ENCODE data around the gene MCM9.
"Not testable (repeated sequence)": the region's sequence is repeated elsewhere in the genome, so short reads cannot be mapped to it uniquely, and the experiment has no call there.

The MCM9 gene

GRCh38 chr6:118893064-118893806 lies 41.7 kb downstream of the MCM9 start:
- DNase-seq: peak; percentile 90

GRCh38 chr6:118892355-118892991 lies 42.5 kb downstream of the MCM9 start:
- DNase-seq: no peak

DNA sequence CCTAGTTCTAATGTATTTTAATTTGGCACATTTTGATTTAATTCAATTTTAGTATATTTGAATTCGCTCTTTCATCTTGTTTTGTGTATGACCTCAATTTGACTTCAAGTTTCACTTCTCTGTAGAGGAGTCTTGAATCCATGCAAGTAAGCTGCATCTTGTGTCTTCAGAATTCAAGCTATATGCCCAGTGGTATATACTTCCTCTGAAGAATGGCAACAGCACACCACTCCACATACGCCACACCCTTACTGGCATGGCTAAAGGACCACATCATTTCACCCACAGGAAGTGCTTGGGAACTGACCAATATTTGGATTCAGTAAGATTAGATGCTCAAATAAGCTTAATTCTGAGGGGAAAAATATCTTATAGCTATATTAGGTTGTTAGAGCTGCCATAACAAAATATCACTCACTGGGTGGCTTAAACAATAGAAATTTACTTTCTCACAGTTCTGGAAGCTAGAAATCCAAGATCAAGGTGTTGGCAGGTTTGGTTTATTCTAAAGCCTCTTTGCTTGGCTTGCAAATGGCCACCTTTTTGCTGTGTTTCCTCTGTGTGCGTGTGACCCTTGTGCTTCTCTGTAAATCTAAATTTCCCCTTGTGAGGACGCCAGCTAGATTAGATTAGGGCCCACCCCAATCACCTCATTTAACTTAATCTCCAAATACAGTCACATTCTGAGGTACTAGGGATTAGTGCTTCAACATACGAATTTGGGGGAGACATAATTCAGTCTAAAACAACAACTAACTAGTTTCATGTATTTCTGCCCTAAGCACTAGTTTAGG lies 43.8 kb downstream of the MCM9 start:
- DNase-seq: no peak

DNA sequence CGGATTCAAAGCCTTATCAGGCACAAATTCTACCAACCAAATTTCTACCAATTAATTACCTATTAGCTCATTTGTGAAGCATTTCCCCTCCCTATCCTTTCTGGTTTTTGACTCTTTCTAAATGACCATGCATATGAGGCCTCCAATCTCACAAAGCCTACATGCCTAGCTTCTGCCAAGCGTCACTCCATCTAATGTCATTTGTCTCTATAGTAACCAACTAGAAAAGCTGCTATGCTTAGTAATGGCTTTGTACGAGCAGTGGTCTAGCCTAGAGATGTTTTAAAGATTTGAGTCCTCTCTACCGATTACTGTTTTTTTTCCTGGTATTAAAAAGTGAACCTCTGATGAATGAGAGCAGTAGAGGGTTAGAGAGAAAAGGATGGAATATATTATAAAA lies 45.8 kb downstream of the MCM9 start:
- DNase-seq: no peak

DNA sequence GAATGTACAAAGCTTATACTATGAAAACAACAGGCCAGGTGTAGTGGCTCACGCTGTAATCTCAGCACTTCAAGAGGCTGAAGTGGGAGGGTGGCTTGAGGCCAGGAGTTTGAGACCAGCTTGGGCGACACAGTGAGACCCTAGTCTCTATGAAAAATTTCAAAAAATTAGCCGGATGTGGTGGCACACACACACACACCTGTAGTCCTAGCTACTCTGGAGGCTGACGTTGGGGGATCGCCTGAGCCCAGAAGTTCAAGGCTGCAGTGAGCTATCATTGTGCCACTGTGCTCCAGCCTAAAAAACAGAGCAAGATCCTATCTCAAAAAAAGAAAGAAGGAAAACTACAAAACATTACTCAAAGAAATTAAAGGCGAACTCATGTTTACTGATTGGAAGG lies 48.3 kb downstream of the MCM9 start:
- no peak for DNase-seq

DNA sequence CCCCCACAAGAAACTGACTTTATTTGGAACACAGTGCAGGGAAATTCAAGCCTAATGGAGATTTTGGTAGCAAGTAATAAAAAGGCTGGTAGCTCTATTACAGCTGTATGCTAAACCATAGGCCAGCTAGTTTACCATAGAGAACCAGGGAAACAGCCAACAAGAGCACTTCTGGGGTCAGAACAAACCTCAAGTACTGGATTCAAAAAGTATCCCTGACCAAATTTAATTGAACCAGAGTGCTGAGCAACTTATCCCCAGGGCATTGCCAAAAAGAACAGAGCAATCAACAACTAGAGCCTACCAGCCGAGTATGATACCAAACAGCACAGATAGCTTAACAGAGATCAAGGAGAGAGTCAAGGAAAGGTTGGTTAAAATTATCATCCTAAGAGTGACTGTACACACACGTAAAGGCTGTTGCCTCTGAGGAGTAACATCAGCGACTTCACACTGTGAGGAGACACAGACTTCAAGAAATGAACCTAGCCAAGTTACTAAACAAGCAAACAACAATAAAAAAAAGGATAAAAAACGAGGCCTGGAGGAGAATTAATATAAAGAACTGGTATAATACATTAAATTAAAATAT lies 52.5 kb downstream of the MCM9 start:
- no peak for DNase-seq

- no peak for DNase-seq
Measured at GRCh38 chr6:118881440-118882313, 53.3 kb downstream of the MCM9 start.

DNA sequence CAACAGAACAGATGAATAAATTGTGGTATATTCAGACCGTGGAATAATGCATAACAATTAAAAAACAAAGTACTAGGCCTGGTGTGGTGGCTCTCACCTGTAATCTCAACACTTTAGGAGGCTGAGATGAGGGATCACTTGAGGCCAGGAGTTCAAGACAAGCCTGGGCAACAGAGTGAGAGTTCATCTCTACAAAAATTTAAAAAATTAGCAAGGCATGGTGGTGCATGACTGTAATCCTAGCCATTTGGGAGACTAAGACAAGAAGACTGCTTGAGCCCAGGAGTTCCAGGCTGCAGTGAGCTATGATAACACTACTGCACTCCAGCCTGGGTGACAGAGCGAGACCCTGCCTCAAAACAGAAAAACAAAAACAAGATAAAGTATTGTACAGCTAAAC lies 57.2 kb downstream of the MCM9 start:
- no peak for DNase-seq

GRCh38 chr6:118876814-118877213 lies 58.1 kb downstream of the MCM9 start:
- DNase-seq: no peak

GRCh38 chr6:118876198-118876597 lies 58.8 kb downstream of the MCM9 start:
- DNase-seq: no peak

DNA sequence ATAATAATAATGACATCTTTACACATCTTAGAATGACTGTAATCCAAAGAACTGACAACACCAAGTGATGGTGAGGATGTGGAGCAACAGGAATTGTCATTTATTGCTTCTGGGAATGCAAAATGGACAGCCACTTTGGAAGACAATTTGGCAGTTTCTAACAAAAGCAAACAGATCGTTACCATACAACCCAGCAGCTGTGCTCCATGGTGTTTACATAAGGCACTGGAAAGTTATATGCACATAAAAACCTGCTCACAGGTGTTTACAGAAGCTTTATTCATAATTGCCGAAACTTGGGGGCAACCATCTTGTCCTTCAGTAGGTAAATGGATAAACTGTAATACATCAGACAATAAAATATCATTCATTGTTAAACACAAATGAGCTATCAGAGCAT lies 59.3 kb downstream of the MCM9 start:
- DNase-seq: no peak

- DNase-seq: no peak
Measured at GRCh38 chr6:118873239-118873638, 61.7 kb downstream of the MCM9 start.

- no peak for DNase-seq
Measured at GRCh38 chr6:118872726-118873125, 62.2 kb downstream of the MCM9 start.

DNA sequence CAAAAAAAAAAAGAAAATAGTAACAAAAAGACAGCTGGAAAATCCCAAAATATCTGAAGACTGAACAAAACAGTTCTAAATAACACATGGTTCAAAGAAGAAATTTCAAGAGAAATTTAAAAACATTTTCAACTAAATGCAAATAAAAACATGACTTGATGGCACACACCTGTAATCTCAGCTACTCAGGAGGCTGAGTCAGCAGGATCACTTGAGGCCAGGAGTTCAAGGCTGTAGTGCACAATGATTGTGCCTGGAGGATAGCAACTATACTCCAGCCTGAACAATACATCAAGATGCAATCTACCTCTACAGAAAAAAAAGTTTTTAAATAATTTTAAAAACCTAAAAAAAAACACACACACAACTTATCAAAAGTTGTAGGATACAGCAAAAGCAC lies 62.6 kb downstream of the MCM9 start:
- DNase-seq: no peak

DNA sequence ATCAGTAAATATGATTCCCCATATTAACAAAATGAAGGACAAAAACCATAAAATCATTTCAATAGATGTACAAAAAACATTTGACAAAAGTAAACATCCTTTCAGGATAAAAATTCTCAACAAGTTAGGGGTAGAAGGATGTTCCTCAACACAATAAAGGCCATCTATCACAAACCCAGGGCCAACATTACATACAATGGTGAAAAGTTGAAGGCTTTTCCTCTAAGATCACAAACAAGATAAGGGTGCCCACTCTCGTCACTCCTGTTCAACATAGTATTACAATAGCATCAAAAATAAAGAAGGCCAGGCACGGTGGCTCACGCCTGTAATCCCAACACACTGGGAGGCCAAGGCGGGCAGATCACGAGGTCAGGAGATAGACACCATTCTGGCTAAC lies 63.6 kb downstream of the MCM9 start:
- DNase-seq: no peak

GRCh38 chr6:118869894-118870589 lies 64.9 kb downstream of the MCM9 start:
- no peak for DNase-seq

- DNase-seq: no peak
Measured at GRCh38 chr6:118869350-118869749, 65.6 kb downstream of the MCM9 start.

DNA sequence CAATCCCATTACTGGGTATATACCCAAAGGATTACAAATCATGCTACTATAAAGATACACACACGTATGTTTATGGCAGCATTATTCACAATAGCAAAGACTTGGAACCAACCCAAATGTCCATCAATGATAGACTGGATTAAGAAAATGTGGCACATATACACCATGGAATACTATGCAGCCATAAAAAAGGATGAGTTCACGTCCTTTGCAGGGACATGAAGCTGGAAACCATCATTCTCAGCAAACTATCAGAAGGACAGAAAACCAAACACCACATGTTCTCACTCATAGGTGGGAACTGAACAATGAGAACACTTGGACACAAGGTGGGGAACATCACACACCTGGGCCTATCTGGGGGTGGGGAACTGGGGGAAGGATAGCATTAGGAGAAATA lies 66.1 kb downstream of the MCM9 start:
- DNase-seq: not testable (repeated sequence)

- no peak for DNase-seq
Measured at GRCh38 chr6:118867181-118867580, 67.8 kb downstream of the MCM9 start.

DNA sequence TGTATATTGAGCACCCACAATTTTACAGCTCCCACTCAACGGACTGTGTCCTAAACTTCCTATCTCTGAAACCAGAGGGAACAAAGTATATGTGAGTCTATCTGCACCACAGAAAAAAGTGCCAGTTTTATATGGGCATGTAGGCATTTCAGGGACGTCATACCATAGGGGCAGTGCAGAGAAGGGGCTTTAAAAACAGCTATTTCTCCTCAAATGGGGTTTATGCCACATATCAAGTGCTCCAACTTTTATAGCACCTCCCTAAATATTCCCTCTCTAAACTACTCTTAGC lies 69.9 kb downstream of the MCM9 start:
- DNase-seq: no peak

GRCh38 chr6:118864341-118865099 lies 70.4 kb downstream of the MCM9 start:
- DNase-seq: no peak
